Astrocyte (in vitro differentiated cells and primary cell): Measurements from ENCODE around the gene AACS.

Experiments
- EZH2 ChIP-seq: IDR thresholded peaks from 2 replicates; pipeline ENCODE4 v1.6.1; 2012; ENCODE audit warnings: mild to moderate bottlenecking, low read length, inconsistent platforms; ENCODE audit not compliant: insufficient read depth
- TF ChIP-seq, protein P1 (sequence below): IDR thresholded peaks from 2 replicates; pipeline ENCODE4 v1.5.1; 2011; ENCODE audit warnings: low read depth, mild to moderate bottlenecking, inconsistent platforms, low read length, moderate library complexity; ENCODE audit not compliant: insufficient read depth

- TF ChIP-seq, protein P1, sequence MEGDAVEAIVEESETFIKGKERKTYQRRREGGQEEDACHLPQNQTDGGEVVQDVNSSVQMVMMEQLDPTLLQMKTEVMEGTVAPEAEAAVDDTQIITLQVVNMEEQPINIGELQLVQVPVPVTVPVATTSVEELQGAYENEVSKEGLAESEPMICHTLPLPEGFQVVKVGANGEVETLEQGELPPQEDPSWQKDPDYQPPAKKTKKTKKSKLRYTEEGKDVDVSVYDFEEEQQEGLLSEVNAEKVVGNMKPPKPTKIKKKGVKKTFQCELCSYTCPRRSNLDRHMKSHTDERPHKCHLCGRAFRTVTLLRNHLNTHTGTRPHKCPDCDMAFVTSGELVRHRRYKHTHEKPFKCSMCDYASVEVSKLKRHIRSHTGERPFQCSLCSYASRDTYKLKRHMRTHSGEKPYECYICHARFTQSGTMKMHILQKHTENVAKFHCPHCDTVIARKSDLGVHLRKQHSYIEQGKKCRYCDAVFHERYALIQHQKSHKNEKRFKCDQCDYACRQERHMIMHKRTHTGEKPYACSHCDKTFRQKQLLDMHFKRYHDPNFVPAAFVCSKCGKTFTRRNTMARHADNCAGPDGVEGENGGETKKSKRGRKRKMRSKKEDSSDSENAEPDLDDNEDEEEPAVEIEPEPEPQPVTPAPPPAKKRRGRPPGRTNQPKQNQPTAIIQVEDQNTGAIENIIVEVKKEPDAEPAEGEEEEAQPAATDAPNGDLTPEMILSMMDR, result no peak
- no peak for TF ChIP-seq EZH2
Measured at GRCh38 chr12:125079084-125079483, 13.8 kb downstream of the AACS start.
